ENCODE results near the gene SSH2. TPM values are rescaled to one million over a fixed set of nuclear protein-coding genes. Genes with fewer than 3 reads are reported as not detected.

The SSH2 gene
- total and polyA plus RNA-seq, 2 of the 13 experiments (the other 11 are each of a cell fraction or from before 2014, with no cell fraction given) = 6.0 to 6.4 TPM

GRCh38 chr17:29589524-29590410 lies 340.3 kb downstream of the SSH2 start, which contains the start of gene GIT1 (continued):
- TF ChIP-seq RBFOX2 (IDR thresholded peaks at IDR 0.05; ENCODE audit: low read depth, low read length) (peak; percentile 34; the same call in 1 of the 2 replicates), ZNF557 (CRISPR knock-in tag; IDR thresholded peaks at IDR 0.05) (no peak), TOPORS (CRISPR knock-in tag; IDR thresholded peaks at IDR 0.05) (no peak), MED1 (CRISPR knock-in tag; IDR thresholded peaks at IDR 0.05) (no peak), SALL1 (CRISPR knock-in tag; IDR thresholded peaks at IDR 0.05) (peak; percentile 13), ZNF33B (CRISPR knock-in tag; IDR thresholded peaks at IDR 0.05) (0 out of 2 replicates have a peak, but pooled peaks have one; percentile 25), YY1 (IDR thresholded peaks at IDR 0.05; ENCODE audit: insufficient read depth, insufficient replicate concordance, low read depth, low read length) (peak; percentile 24), PCBP1 (IDR thresholded peaks at IDR 0.05; ENCODE audit: borderline replicate concordance, low read depth, low read length) (no peak), ZBTB14 (CRISPR knock-in tag; IDR thresholded peaks at IDR 0.05) (0 out of 2 replicates have a peak, but pooled peaks have one; percentile 36), MXD1 (CRISPR knock-in tag; IDR thresholded peaks at IDR 0.05) (peak; percentile 51; the same call in 1 of the 2 replicates), NR2F1 (CRISPR knock-in tag; IDR thresholded peaks at IDR 0.05) (0 out of 4 replicates have a peak, but pooled peaks of 1 of the 2 experiments have one; percentile 10), FOXA1 (IDR thresholded peaks at IDR 0.05) (no peak), FOXA1 (CRISPR knock-in tag; IDR thresholded peaks at IDR 0.05) (no peak), ZNF276 (CRISPR knock-in tag; IDR thresholded peaks at IDR 0.05; ENCODE audit: low read depth) (no peak), ZNF788 (CRISPR knock-in tag; IDR thresholded peaks at IDR 0.05; ENCODE audit: borderline replicate concordance) (0 out of 2 replicates have a peak, but pooled peaks have one; percentile 2), MAF1 (CRISPR knock-in tag; IDR thresholded peaks at IDR 0.05; ENCODE audit: borderline replicate concordance) (no peak), GLMP (CRISPR knock-in tag; IDR thresholded peaks at IDR 0.05; ENCODE audit: borderline replicate concordance) (no peak), ASH2L (IDR thresholded peaks at IDR 0.05; ENCODE audit: insufficient read length, low read depth, low read length) (peak; percentile 48), ZNF205 (CRISPR knock-in tag; IDR thresholded peaks at IDR 0.05) (0 out of 2 replicates have a peak, but pooled peaks have one; percentile 0), GFI1 (CRISPR knock-in tag; IDR thresholded peaks at IDR 0.05; ENCODE audit: borderline replicate concordance) (no peak), ZFX (CRISPR knock-in tag; IDR thresholded peaks at IDR 0.05; ENCODE audit: low read depth) (peak; percentile 63), ZFP36 (IDR thresholded peaks at IDR 0.05; ENCODE audit: borderline replicate concordance, low read depth, low read length, partially characterized antibody) (no peak), HES4 (CRISPR knock-in tag; IDR thresholded peaks at IDR 0.05; ENCODE audit: borderline replicate concordance) (no peak), ZSCAN21 (CRISPR knock-in tag; IDR thresholded peaks at IDR 0.05; ENCODE audit: borderline replicate concordance) (peak; percentile 35; the same call in 1 of the 2 replicates), ZNF446 (CRISPR knock-in tag; IDR thresholded peaks at IDR 0.05) (no peak)

All from HepG2 (cell line).